ENCODE data around the gene CLIC1. TPM values are rescaled to one million over a fixed set of nuclear protein-coding genes. Genes with fewer than 3 reads are reported as not detected.

CLIC1 gene
- total and polyA plus RNA-seq, 10 of the 15 experiments (the other 5 are each of a cell fraction or from before 2014, with no cell fraction given) = 446 to 1,266 (median 636) TPM

DNA sequence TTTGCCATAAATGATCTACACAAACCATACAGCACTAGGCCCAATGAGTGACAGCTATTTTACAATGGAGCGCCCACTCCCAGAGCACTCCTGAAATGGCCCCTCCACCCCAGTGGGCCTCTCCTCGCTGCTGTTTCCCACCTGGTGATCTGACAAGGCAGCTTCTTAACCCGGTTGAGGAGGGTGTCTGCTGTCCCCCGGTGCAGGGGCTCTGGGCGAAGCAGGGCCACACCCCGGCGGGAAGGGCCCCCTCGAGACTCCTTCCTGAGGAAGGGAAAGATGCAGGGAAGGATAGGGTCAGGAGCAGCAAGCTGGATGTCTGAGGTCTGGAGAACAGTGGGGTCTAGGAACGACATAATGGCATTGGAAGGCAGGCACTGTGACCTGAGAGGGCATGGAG lies 43.4 kb downstream of the CLIC1 start:
- Histone ChIP-seq H3K9ac (ENCODE audit: control insufficient read depth, insufficient read depth, low read length) (no peak overlapping the region), H3K4me3 (no peak overlapping the region), H3K27me3 (replicated peaks in 1 of 2; ENCODE audit: control insufficient read depth in 2 of 2, insufficient read depth in 2 of 2, low read length in 1 of 2) (no peaks in the 10 kb centered on the region), H3K9me3 (replicated peaks; ENCODE audit: control insufficient read depth, insufficient read depth, low read length) (no peaks in the 10 kb centered on the region), H3K36me3 (ENCODE audit: control insufficient read depth in 2 of 2, insufficient read depth in 2 of 2, low read length in 1 of 2) (peaks cover 17 to 35% of the 10 kb centered on the region in 2 experiments), H3K79me2 (ENCODE audit: control insufficient read depth, insufficient read depth, low read length) (no peaks in the 10 kb centered on the region), H2AFZ (ENCODE audit: control insufficient read depth, low read depth, low read length) (no peak overlapping the region), H4K20me1 (ENCODE audit: control insufficient read depth, insufficient read depth) (no peaks in the 10 kb centered on the region), H3K4me1 (ENCODE audit: control insufficient read depth, insufficient read depth, low read length) (no peaks in the 10 kb centered on the region), H3K27ac (ENCODE audit: control insufficient read depth, insufficient read depth) (no peak overlapping the region), H3K4me2 (ENCODE audit: control insufficient read depth, insufficient read depth) (no peak overlapping the region)
- in situ Hi-C loops (cut with MboI) = no loop called here
- TF ChIP-seq CREB1 (IDR thresholded peaks at IDR 0.05; ENCODE audit: low read depth) (no peak), MXI1 (IDR thresholded peaks at IDR 0.05; ENCODE audit: low read depth, low read length) (no peak)
- WGBS (ENCODE audit: insufficient coverage, insufficient replicate concordance, low lambda C conversion rate, missing lambda C conversion rate) = 90% methylated on average over 9 of the region's 9 CpGs
- POLR2A ChIA-PET = interaction anchor here (1.1 to 2.2 kb wide), 2 partner anchors 45 to 140 kb away, joined by 5 to 11 read pairs; no protein-coding TSS in a partner anchor
- RAD21 ChIA-PET (ENCODE audit: unreplicated experiment) = no interaction called here
- CTCF ChIA-PET = interaction anchor here (0.7 kb wide), 1 partner anchor 46 kb away, joined by 3 read pairs; no protein-coding TSS in a partner anchor
- DNase-seq (ENCODE audit: low read depth, low spot score) (no peak), FAIRE-seq (no peak), ATAC-seq (no peak)
- SMC1A ChIA-PET (ENCODE audit: uncharacterized antibody, unreplicated experiment) = no interaction called here
- intact Hi-C loops (cut with micrococcal nuclease; ENCODE audit: unreplicated experiment) = no loop called here
- BruUV-seq (replicated peaks) = no TSS peak

DNA sequence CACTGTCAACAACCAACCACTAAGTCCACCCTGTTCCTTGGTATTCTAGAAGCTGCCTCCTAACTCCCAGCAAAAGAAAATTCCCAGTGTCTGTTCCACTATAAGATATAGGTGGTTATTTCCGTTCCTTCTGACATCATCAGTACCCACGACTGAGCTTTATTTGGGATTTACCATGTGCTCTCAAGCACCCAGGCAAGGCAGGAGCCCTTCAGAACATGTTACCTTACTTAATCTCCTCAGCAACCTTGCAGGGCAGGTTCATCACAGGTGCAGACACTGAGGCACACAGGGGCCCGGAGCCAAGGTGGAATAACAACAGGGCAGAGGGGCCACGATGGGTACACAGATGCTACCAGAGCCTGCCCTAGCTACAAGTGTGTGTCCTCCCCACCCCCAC lies 44.0 kb downstream of the CLIC1 start:
- no peaks in the 10 kb centered on the region for H3K79me2 ChIP-seq (ENCODE audit: control insufficient read depth, insufficient read depth, low read length)
- no peaks in the 10 kb centered on the region for H3K9me3 ChIP-seq (replicated peaks; ENCODE audit: control insufficient read depth, insufficient read depth, low read length)
- BruUV-seq (replicated peaks) = no TSS peak
- 92% methylated on average over 4 of the region's 4 CpGs for WGBS (ENCODE audit: insufficient coverage, insufficient replicate concordance, low lambda C conversion rate, missing lambda C conversion rate)
- no peak overlapping the region for H2AFZ ChIP-seq (ENCODE audit: control insufficient read depth, low read depth, low read length)
- in situ Hi-C loops (cut with MboI) = no loop called here
- H3K27ac ChIP-seq (ENCODE audit: control insufficient read depth, insufficient read depth) = no peak overlapping the region
- H3K4me3 ChIP-seq = no peak overlapping the region
- CTCF ChIA-PET = interaction anchor here (0.7 kb wide), 1 partner anchor 46 kb away, joined by 3 read pairs; no protein-coding TSS in a partner anchor
- RAD21 ChIA-PET (ENCODE audit: unreplicated experiment) = no interaction called here
- intact Hi-C loops (cut with micrococcal nuclease; ENCODE audit: unreplicated experiment) = no loop called here
- H3K27me3 ChIP-seq (replicated peaks in 1 of 2; ENCODE audit: control insufficient read depth in 2 of 2, insufficient read depth in 2 of 2, low read length in 1 of 2) = no peaks in the 10 kb centered on the region
- H4K20me1 ChIP-seq (ENCODE audit: control insufficient read depth, insufficient read depth) = no peaks in the 10 kb centered on the region
- H3K36me3 ChIP-seq (ENCODE audit: control insufficient read depth in 2 of 2, insufficient read depth in 2 of 2, low read length in 1 of 2) = peaks cover 17 to 40% of the 10 kb centered on the region in 2 experiments
- FAIRE-seq (no peak), DNase-seq (ENCODE audit: low read depth, low spot score) (no peak), ATAC-seq (no peak)
- no peak overlapping the region for H3K4me2 ChIP-seq (ENCODE audit: control insufficient read depth, insufficient read depth)
- H3K4me1 ChIP-seq (ENCODE audit: control insufficient read depth, insufficient read depth, low read length) = no peaks in the 10 kb centered on the region
- POLR2A ChIA-PET = interaction anchor here (1.1 to 2.2 kb wide), 2 partner anchors 46 to 140 kb away, joined by 5 to 11 read pairs; no protein-coding TSS in a partner anchor
- H3K9ac ChIP-seq (ENCODE audit: control insufficient read depth, insufficient read depth, low read length) = no peak overlapping the region
- SMC1A ChIA-PET (ENCODE audit: uncharacterized antibody, unreplicated experiment) = no interaction called here
- no peak for TF ChIP-seq PAX5 (IDR thresholded peaks at IDR 0.05; ENCODE audit: borderline replicate concordance, low read depth, low read length)
- TF ChIP-seq, protein P1, sequence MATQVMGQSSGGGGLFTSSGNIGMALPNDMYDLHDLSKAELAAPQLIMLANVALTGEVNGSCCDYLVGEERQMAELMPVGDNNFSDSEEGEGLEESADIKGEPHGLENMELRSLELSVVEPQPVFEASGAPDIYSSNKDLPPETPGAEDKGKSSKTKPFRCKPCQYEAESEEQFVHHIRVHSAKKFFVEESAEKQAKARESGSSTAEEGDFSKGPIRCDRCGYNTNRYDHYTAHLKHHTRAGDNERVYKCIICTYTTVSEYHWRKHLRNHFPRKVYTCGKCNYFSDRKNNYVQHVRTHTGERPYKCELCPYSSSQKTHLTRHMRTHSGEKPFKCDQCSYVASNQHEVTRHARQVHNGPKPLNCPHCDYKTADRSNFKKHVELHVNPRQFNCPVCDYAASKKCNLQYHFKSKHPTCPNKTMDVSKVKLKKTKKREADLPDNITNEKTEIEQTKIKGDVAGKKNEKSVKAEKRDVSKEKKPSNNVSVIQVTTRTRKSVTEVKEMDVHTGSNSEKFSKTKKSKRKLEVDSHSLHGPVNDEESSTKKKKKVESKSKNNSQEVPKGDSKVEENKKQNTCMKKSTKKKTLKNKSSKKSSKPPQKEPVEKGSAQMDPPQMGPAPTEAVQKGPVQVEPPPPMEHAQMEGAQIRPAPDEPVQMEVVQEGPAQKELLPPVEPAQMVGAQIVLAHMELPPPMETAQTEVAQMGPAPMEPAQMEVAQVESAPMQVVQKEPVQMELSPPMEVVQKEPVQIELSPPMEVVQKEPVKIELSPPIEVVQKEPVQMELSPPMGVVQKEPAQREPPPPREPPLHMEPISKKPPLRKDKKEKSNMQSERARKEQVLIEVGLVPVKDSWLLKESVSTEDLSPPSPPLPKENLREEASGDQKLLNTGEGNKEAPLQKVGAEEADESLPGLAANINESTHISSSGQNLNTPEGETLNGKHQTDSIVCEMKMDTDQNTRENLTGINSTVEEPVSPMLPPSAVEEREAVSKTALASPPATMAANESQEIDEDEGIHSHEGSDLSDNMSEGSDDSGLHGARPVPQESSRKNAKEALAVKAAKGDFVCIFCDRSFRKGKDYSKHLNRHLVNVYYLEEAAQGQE (IDR thresholded peaks at IDR 0.05; ENCODE audit: low read depth, low read length) = no peak
- TF ChIP-seq, protein P2, sequence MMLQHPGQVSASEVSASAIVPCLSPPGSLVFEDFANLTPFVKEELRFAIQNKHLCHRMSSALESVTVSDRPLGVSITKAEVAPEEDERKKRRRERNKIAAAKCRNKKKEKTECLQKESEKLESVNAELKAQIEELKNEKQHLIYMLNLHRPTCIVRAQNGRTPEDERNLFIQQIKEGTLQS (IDR thresholded peaks at IDR 0.05; ENCODE audit: borderline replicate concordance, extremely low read depth, low read depth, low read length) = no peak
- TF ChIP-seq, protein P3, sequence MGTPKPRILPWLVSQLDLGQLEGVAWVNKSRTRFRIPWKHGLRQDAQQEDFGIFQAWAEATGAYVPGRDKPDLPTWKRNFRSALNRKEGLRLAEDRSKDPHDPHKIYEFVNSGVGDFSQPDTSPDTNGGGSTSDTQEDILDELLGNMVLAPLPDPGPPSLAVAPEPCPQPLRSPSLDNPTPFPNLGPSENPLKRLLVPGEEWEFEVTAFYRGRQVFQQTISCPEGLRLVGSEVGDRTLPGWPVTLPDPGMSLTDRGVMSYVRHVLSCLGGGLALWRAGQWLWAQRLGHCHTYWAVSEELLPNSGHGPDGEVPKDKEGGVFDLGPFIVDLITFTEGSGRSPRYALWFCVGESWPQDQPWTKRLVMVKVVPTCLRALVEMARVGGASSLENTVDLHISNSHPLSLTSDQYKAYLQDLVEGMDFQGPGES (IDR thresholded peaks at IDR 0.05) = no peak
- no peak for TF ChIP-seq MTA2 (IDR thresholded peaks at IDR 0.05; ENCODE audit: low read depth)
- no peak for TF ChIP-seq YBX1 (IDR thresholded peaks at IDR 0.05)
- no peak for TF ChIP-seq IKZF1 (conservative IDR thresholded peaks at IDR 0.05)
- TF ChIP-seq ZNF217 (IDR thresholded peaks at IDR 0.05) = no peak

Data from GM12878 (cell line).